Measurements from ENCODE around the gene ADAMTS2.

Gene ADAMTS2

DNA sequence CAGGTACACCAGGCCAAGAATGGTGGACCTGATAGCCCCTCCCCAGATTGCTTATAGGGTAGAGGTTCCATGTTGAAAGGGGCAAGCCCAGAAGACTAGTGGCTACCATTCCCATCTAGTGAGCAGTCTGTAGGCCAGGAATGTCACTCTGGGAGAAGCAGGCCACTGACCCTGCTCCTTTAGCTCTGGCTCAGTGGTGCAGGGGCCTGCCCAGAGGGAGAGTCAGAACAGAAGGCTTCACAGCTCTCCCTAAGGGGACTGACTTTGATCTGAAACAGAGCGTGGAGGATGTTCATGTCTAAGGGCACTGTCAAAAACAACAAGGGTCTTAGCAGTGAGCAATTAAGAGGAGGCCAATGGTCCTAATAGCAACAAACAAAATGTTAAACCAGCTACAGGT, 203.4 kb downstream of the ADAMTS2 start:
- TF ChIP-seq, protein P1, sequence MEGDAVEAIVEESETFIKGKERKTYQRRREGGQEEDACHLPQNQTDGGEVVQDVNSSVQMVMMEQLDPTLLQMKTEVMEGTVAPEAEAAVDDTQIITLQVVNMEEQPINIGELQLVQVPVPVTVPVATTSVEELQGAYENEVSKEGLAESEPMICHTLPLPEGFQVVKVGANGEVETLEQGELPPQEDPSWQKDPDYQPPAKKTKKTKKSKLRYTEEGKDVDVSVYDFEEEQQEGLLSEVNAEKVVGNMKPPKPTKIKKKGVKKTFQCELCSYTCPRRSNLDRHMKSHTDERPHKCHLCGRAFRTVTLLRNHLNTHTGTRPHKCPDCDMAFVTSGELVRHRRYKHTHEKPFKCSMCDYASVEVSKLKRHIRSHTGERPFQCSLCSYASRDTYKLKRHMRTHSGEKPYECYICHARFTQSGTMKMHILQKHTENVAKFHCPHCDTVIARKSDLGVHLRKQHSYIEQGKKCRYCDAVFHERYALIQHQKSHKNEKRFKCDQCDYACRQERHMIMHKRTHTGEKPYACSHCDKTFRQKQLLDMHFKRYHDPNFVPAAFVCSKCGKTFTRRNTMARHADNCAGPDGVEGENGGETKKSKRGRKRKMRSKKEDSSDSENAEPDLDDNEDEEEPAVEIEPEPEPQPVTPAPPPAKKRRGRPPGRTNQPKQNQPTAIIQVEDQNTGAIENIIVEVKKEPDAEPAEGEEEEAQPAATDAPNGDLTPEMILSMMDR (IDR thresholded peaks at IDR 0.05; ENCODE audit: insufficient read depth, low read depth, low read length, missing control alignments), result no peak
- no peak for DNase-seq (ENCODE audit: low read depth)

DNA sequence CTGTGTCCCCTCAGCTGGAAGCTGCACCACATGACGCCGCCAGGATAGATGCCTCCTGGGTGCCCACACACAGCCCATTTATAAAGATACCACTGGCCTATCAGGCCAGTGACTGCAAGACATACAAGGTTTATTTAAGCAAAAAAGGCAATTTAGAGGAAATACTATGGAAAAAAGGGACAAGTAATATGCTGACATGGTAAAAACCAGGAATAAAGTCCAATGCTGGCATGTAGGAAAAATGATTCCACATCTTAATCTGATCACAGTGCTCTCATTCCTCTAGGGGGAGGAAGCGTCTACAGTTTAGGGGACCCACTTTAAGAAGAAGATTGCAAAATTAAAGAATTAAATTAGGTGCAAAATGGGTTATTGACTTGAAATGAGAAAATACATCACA, 205.0 kb downstream of the ADAMTS2 start:
- TF ChIP-seq, protein P1 (IDR thresholded peaks at IDR 0.05; ENCODE audit: insufficient read depth, low read depth, low read length, missing control alignments), result no peak
- H3K4me3 ChIP-seq (ENCODE audit: low read depth, low read length), result no peak overlapping the region
- DNase-seq (ENCODE audit: low read depth), result no peak

More for the DNA sequence above, 203.4 kb downstream of the ADAMTS2 start:
- no peak overlapping the region for H3K4me3 ChIP-seq (ENCODE audit: low read depth, low read length)

DNA sequence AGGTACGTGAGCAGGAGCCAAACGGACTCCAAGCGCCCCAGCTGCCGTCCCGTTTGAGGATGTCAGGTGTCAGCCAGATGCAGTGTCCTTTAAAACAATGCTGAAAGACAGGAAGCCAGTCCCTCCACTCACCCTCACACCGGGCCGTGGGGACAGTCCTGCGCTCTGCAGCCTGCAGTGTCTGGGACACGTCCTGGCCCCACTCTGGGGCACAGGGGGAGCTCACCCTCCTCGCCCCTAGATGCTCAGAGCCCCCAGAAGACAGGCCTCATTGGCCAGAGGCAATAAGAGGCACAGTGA, 205.4 kb downstream of the ADAMTS2 start:
- no peak overlapping the region for H3K4me3 ChIP-seq (ENCODE audit: low read depth, low read length)

DNA sequence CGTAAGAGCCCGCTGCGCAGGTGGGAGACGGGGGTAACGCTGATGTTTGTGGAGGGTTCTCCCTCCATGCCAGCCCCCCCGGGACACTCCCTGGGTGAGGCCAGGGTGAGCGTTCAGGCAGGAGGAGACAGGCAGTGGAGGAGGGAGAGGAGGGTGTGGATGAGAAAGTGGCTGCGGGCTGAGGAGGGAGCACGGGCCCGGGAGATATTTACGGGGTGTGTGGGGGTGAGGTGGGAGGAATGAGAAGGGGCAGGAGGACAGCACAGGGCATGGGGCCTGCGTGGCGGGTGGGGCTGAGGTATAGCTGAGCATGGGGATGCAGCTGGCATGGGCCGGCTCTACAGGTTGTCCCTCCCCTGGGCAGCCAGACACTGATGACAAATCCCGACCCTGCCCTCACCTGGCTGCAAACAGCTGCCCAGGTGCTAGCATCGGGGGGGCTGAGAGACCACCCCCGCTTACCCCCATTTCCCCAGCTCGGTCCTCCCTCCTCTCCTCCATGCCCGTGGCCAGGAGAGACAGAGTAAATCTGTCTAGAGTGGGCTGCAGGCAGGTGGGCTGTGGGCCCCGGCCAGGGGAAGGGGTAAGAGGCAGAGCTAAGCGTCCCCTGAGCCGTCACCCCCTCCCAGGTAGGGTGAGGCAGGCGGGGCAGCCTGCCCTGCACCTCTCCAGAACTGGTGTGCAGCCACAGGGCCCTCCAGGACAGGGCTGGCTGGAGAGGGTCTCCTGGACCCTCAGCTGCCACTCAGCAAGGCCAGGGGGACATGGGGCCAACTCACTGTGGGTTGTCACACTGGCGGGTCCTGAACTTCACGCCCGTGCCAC, 205.9 kb downstream of the ADAMTS2 start:
- H3K4me3 ChIP-seq (ENCODE audit: low read depth, low read length), result no peak overlapping the region
- TF ChIP-seq, protein P1 (IDR thresholded peaks at IDR 0.05; ENCODE audit: insufficient read depth, low read depth, low read length, missing control alignments), result no peak
- DNase-seq (ENCODE audit: low read depth), result no peak

More for the DNA sequence above, 205.4 kb downstream of the ADAMTS2 start:
- DNase-seq (ENCODE audit: low read depth), result no peak
- TF ChIP-seq, protein P1 (IDR thresholded peaks at IDR 0.05; ENCODE audit: insufficient read depth, low read depth, low read length, missing control alignments), result no peak

DNA sequence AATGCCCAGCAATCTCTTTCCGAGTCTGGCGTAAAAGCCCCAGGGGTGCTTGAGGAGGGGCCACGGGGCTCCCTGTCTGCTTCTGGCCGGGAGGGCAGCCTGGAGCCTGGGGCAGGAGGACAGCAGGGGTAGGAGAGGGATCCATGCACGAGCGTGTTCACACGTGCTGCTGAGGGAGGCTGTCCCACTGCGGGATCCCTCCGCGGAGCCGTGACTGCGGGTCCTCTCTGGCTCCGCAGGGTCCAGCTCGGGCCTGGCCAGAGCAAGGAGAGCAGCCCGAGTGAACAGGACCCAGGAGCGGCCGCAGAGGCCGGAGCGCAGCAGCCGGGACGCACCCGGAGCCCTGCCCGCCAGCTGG, 206.7 kb downstream of the ADAMTS2 start:
- TF ChIP-seq, protein P1 (IDR thresholded peaks at IDR 0.05; ENCODE audit: insufficient read depth, low read depth, low read length, missing control alignments), result no peak
- H3K4me3 ChIP-seq (ENCODE audit: low read depth, low read length), result no peak overlapping the region
- no peak for DNase-seq (ENCODE audit: low read depth)

DNA sequence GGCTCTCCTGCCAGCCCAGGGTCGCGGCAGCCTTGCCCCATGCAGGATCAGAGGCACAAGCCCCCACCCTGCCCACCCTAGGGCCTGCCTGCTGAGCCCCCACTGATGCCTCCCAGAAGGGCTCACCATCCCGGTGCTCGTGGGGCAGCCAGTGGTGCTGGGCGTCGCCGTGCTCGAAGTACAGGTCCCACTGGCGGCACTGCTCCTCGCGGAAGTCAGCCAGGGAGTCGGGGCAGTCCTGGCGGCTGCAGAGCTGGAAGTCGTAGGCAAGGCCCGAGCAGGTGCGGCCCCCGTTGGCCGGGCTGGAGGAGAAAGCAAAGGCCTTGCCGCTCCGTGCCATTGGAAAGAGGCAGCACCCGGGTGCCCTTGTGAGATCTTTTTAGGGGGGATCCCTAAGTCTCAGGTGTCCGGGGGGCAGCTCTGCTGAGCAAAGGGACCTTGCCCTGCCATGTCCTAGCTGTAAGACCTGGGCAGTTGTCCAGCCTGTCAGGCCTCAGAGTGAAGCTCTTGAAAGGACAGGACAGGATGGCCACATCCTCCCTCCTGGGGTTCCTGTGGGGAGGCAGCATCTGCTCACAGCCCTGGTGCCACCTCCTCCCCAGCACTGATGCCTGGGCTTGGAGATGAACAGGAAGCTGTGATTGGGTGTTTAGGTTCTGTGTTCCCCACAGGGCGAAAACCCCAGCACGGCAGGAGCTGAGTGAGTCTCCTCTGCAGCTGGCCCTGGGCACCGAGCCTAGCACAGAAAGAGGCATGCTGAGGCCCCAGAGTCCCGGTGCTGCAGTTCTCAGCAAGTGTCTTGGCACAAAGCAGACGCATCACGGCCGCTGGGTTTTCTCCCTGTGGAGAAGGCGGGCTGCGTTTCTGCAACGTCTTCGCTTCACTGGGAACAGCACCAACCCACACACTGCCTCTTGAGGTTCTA, 207.4 kb downstream of the ADAMTS2 start:
- TF ChIP-seq, protein P1 (IDR thresholded peaks at IDR 0.05; ENCODE audit: insufficient read depth, low read depth, low read length, missing control alignments), result no peak
- DNase-seq (ENCODE audit: low read depth), result no peak
- no peak overlapping the region for H3K4me3 ChIP-seq (ENCODE audit: low read depth, low read length)
